Frontal cortex (tissue), 4 donors: ENCODE data around the gene AP3S1. TPM values are rescaled to one million over a fixed set of nuclear protein-coding genes. Genes with fewer than 3 reads are reported as not detected.
"Not testable (repeated sequence)": the region's sequence is repeated elsewhere in the genome, so short reads cannot be mapped to it uniquely, and the experiment has no call there.

Experiments
- DNase-seq, 2 donors: peaks; one replicate each; pipeline ENCODE4 v3.0.0; 2012; ENCODE audit warnings: low spot score in 2 of 2
- FAIRE-seq: peaks from 2 replicates; lab custom pipeline; 2012; peaks lifted over from hg19 to GRCh38; lab: Jason Lieb, UNC
- total RNA-seq: library from RNA; depleted of rRNA; stranded (reverse); fragments of >200 nt; gene quantifications from one replicate; pipeline ENCODE4 v1.2.3, GENCODE V29; 2014
- donor health status: control.
- donor health status: control.
- donor health status: control.

AP3S1 gene
- 150 TPM for total RNA-seq

DNA sequence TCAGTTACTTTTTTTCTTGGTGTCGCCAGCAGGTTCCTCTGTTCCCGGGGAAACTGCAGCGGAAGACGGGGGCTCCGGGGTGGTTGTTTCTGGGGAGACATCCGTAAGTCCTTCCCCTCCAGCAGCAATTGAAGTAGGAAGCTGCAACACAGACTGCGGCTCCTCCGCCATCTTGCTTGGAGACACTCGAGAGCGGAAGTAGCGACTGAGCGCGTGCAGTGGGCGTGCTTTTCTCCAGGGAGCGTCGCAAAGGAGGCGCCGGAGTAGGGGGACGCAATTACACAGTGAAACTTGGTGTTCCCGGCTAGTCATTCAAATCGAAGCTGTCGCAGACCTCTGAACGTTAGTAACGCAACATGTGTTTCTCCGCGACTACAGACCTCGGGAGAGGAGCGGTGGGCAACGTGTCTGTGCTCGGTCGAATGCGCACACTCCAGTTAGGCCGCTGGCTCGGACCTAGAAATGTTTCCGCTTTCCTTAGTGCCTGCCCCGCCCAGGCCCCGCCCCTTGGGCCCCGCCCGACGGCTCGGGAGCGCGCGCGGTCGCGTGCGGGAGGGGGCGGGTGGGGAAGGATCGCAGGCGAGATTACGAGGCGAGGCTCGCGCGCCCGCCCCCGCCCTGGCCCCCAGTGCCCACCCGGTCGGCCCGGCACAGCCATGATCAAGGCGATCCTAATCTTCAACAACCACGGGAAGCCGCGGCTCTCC is at the start of gene AP3S1, which contains the start of gene ATG12:
TSS of gene AP3S1 (plus strand) at position 554 of the 707 bp plus-strand sequence. CDS start at position 657, 103 bp downstream.
TSS of gene ATG12 (minus strand) at position 184 of the 707 bp plus-strand sequence. CDS start at position 171, 13 bp downstream.
- FAIRE-seq (no peak), DNase-seq (peak; percentile 83 to 88)

DNA sequence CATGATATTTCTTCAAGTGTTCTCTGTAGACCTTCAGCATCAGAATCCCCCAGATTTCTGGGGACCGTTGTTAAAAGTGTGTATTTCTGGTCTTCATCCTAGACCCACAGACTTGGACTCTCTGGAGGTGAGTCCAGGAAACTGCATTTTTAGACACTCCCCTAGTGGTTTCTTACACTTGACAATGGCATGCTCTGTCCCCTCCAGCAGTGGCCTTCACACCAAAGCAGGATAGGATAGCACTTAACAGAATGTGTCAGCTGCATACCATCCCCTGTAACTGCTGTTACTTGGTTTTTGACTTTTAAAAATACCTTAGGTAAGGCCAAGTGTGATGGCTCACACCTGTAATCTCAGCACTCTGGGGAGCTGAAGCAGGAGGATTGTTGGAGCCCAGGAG is 46.0 kb upstream of the AP3S1 start:
- DNase-seq, result no peak
- no peak for FAIRE-seq

DNA sequence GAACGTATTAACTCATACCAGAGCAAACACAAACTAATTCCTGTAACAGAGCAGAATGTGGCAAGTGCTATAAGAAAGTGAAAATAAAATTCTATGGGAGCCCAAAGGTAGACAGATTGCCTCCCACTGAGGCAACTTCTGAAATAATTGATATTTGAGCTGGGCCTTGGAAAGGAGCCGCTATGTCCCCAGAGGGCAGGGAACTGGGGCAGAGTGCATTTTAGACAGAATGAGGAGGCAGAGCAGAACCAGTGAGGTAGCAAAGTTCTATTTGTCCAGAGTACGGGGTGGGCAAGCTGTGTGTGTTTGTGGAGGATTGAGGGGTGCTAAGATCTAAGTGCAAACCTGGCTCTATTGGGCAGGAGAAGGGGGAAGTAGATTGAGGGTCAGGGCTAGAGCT is 45.1 kb upstream of the AP3S1 start:
- FAIRE-seq (no peak), DNase-seq (no peak)

DNA sequence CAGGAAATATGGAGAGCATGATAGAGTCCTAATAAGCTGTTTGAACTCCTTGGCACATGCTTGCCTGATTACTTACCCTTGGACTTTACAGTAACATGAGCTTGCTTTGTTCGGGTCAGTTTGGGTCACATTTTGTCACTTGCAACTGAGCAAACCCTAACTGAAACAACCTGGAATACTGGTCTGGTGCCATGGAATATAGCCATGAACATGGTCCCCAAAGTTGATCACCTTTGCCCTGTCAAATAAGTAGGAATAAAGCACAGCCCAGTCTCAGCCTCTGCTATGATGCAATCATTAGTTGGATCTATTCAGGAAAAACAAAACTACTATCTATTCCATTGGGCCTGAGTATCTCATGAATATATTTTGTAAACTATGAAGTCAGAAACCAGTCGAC is 43.5 kb upstream of the AP3S1 start:
- FAIRE-seq (no peak), DNase-seq (no peak)

DNA sequence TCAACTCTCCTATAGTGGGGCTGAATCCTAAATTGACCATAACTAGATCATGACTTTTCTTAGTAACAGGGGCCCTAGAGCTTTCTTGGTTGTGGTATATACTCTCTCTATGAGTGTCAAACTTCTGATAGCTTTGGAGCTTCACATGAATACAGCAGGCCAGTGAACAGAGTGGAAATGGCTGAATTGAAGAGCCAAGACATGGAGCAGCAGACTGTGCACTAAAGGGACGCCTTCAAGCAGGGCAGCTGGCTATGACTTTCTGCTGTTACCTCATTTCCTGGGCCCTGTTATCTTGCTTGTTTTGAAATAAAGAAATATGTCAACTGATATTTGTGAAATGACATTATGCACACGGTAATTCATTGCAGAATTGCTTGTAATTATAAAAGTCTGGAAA is 41.6 kb upstream of the AP3S1 start:
- DNase-seq, result no peak
- no peak for FAIRE-seq

DNA sequence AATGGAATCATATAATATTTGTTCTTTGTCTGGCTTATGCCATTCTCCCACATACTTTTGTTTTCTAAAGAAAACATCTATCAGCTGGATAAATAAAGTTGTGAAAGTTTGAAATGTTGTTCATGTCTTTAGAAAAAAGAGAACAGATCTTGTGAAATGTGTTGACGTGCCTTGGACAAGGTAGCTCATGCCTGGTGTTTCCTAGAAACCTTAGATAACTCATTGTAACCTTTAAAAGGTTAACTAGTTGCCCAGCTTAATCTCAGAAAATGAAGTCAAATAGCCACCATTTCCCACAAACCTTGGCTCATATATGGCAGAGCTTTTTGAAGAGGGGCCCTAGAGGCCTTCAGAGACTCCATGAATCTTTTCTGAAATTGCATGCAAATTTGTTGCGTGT is 40.6 kb upstream of the AP3S1 start:
- no peak for DNase-seq
- FAIRE-seq, result no peak

DNA sequence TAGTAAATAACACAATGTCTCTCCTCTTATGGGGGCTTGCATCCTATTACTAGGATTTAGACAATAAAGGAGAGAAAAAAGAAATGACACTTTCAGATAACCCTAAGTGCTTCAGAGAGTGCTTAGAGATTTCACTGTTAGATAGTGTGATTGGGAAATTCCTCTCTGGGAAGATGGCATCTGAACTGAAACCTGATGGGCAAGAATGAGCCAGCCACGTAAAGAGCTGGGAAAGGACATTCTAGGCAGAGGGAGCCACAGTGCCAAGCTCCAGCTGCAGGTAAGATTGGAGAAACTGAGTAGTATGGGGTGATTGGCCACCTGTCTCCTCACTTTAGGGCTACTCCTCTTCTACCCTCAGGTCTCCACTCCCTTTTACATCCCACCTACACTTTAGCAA is 39.8 kb upstream of the AP3S1 start:
- no peak for DNase-seq
- FAIRE-seq, result no peak

DNA sequence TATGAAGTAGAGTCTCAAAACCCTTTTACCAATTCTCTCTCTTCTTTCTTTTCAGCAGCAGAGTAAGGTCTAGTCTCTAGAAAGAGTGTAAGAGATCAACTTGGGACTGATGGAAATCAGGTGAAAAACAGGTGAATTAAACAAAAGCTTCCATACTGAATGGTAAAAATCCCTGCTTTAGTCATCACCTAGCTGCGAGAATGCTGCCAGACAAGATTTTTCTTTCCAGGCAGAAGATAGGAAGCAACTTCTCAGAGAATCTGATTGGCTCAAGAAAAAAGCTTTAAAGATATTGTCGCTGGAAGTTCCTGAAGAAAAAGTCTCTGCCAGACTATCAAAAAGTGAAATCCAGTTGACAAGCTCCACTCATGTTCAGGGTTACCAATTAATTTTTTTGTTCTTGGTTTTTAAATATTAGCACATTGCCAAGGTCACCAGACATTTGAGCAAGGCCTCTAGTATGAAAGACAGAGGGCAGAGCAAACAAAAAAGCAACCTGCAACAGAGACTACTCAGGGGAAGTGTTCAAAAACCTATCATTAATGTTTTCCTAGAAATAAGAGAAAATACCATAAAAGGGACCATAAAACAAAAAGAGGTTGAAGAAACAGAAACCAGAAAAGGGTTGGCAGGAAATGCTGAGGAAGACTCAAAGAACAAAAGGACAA is 34.6 kb upstream of the AP3S1 start:
- FAIRE-seq (no peak), DNase-seq (no peak)

DNA sequence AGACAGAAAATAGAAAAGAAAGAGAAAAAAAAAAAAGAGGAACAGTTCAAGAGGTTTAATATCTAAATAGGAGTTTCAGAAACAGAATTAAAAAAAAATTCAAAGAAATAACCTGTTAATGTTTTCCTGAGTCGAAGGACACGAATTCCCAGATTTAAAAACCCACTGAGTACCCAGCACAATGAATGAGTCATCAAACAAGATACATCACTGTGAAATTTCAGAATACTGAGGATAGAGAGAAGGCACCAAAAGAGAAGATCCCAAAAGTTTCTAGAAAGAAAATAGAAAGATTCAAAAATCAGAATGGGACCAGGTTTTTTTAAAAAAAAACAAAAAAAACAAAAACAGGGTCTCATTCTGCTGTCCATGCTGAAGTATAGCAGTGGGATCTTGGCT is 34.1 kb upstream of the AP3S1 start:
- DNase-seq, result no peak
- no peak for FAIRE-seq

DNA sequence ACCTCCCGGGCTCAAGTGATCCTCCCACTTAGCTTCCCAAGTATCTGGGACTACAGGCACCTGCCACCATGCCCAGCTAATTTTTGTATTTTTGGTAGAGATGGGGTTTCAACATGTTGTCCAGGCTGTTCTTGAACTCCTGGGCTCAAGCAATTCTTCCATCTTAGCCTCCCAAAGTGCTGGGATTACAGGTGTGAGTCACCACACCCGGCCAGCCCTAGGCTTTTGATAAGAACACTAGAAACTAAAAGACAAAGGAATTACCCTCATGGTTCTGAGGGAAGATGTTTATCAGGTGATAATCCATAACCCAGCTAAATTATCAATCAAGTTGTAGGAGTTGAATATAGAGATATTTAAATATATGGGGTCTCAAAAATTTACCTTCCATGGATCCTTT is 33.7 kb upstream of the AP3S1 start:
- FAIRE-seq, DNase-seq: not testable (repeated sequence)

DNA sequence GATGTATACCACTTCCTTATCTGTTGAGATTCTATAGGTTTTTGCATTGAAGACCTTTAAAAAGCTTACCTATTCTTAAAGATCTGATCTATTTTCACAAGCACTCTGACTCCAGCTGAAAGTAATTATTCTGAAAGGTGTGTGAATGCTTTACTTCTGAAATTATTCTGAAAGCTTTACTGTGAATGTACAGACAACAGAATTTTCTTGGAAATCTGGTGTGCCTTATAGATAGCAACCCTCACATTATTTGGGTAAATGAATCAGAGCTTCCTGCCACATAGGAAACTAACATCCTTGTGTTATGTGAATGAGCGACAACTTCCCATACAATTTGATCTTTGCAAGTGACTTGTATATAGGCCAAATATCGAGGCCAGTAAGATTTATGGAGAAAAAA is 31.8 kb upstream of the AP3S1 start:
- DNase-seq (no peak), FAIRE-seq (no peak)

DNA sequence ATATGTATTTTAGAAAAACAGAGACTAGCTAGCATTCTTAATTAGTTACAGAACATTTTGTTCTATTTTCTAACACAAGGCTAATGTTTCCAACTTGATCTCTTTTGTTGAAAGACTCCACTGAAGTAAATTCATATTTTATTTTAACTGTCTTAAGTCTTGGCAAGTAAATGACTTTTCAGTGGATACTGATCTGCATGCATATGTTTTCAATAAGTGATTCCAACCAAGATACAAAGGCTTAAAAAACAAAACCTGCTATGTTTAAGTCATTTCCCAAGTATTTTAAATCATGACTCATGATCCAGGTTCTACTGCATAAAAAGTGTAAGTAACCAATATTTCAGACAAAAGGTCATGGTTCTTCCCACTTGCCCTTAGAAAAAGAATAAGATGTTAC is 31.0 kb upstream of the AP3S1 start:
- DNase-seq, result no peak
- FAIRE-seq, result no peak

DNA sequence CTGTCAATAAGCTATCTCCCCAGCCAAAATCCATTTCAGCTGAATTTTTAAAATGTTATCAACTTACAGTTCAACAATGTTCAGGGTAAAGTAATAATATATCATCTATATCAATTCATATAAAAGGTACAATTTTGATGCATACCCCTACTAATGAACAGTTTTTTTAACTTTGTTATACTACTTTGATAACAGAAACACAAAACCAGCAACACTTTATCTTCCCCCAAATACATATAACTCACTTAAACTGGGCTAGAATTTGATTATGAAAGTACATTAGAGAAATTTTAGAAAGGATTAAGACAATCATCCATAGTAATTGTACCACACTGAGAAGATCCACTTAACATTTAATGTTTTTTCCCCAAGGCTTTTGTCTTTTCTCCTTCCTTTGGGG is 30.3 kb upstream of the AP3S1 start:
- no peak for DNase-seq
- no peak for FAIRE-seq

DNA sequence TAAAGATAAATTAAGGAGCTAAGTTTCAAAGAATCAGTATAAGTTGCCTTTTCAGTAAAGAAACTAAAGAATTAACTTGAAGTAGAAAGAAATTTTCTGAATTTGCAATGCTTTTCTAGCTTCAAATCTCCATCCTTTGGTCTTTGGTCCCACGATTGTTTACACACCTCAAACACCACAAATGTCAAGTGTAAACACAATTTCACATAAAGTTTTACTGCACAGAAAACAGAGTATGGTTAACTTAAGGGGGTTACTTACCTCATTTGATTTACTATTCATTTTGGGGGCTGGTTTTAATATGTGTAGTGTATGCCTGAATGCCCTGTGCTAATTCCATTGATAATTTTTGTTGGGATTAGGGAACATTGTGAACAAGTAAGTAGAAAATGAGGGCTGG is 29.4 kb upstream of the AP3S1 start:
- no peak for DNase-seq
- FAIRE-seq, result no peak

DNA sequence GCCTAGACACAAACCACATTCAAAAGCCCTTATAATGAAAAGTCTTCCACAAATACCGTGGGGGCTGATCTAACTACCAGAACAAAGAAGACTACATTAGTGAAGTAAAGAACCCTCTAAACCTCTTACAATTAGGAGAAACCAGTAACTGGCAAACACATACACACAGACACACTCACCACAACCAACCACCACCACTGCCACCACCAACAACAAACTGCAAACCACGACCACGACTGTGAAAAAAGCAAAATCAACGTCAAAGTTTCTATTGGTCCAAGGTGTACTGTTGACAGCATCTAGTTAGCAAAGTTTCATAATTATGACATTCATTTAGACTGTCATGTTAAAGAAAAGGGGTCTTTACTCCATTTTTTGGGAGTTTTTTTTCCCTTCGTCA is 28.0 kb upstream of the AP3S1 start:
- DNase-seq (no peak), FAIRE-seq (no peak)

DNA sequence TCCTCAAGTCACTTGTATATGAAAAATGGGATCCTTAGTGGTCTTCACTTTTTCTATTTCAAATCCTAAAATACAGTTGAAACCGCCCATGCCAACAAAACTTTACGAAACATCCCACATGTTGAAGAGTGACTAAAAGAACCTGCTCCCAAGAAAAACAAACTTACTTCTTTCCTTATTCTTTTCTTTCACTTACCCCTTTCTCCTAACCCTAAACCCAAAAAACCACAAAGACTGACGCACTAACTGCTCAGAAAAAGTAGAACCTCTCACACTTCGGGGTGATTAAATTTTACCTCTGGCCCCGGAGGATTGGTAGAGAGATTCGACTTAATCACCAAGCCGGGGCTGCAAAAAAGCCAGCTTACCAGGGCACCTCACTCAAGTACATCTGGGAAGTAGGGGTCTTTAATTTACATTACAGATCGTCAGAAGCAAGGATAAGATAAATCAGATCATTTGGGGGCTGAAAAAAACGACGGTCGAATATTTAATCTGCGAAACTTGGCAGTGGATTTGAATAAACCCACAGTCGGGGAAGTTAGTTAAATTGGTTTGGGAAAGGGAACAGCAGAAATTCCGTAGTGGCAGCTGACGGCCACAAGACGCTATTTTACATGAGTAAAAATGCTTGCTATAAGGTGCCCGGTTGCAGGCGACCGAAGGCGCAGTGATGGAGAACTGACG is 26.6 kb upstream of the AP3S1 start:
- FAIRE-seq (no peak), DNase-seq (no peak)

DNA sequence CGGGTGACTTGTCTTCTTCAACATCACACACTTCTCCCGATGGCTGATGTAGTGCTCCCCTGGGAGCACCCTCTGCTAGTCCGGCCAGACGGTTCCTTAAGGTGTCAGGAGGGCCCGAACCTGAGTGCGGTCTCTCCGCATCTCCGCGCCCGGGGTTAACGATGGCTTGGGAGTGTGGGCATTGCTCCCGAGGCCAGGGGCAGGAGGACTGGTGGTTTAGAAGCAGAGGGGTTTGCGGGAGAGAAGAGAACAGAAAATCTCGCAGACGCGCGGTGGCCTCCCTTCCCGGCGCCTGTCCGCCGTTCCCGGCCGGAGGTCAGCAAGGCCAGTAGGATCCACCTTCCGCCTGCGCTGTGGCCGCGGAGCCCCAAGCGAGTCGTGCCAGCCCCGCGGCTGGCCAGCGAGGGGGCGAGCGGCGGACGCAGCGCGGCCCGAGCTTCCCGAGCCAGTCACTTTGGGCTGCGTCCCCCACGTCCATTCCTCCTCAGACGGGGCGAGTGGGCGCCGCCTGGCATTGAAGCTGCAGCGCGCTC is 26.0 kb upstream of the AP3S1 start:
- DNase-seq (peak in 1 of 2 donors; percentile 30), FAIRE-seq (no peak)

DNA sequence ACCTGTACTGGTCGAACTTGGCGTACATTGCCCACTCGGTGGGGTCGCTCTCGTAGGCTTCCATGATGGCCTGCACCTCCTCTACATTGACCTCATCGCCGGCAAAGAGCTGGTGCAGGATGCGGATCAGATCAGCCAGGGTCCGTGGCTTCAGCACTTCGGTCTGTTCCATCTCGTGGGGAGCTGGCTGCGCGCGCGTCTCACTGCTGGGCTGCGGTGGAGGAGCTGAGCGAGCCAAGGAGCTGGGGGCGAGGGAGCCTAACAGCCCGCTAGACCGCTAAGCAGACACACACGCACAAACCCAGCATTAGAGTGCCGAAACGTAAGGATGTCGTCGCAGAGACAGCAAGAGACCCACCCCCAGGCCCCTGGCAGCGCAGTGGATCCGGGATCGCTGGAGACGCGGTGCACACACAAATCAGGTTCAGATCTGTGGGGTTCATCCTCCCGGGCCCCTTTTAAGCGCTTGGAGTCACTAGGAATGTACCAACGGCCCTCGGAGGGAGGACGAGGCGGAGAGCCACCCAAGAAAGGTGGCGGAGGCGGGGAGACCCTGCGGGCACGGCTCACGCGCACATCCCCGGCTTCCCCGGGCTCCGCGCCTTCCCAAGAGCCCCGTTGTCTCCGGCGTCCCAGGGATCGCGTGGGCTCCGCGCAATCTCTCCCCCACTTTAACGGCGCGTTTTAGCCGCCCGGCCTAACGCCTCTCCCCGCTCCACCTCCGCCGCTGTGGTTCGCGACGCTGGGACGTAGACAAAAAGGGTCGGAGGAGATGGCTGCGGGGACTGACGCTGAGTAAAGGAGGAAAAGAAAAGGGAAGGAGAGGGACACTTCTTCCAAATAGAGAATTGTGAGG is 25.3 kb upstream of the AP3S1 start, which contains the start of gene CDO1:
TSS of gene CDO1 (minus strand) at position 434 of the 856 bp plus-strand sequence. CDS start at position 172, 262 bp downstream.
- FAIRE-seq, result no peak
- peak; percentile 55 to 58 for DNase-seq

DNA sequence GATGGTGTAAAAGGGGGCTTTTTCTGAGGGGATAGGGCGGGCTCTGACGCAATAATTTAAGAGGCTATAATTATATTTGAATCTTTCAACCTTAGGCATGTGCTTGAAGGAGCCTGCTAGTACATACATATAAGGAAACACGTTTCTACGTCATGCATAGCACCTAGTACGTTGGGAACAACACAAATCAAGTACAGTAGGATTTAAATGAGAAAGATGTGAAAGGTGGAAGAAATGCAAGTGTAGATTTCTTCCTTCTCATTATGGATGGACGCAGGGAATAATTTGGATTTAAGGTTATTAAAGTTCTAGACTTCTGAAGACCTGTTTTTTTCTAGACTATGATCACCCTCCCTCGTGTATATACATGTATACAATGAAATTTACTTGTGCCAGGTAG is 24.3 kb upstream of the AP3S1 start:
- DNase-seq (peak in 1 of 2 donors; percentile 22), FAIRE-seq (no peak)

DNA sequence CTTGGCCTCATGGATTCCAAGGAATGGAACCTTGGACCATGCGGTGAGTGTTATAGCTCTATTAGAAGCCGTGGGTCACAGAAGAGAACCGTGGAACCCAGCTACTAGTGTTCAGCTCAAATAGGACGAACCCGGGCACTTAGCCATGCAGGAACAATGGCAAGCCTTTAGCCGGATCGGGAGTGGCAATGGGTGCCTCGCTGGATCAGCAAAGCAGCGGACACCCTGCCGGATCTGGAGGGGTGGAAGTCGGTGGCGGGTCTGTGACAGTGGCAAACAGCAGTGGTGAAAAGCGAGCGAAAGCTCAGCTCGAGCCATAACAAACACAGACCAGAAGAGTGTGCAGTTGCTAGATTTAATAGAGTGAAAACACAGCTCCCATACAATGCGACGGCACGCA is 22.9 kb upstream of the AP3S1 start:
- no peak for DNase-seq
- FAIRE-seq, result no peak
